Measurements from ENCODE around the gene OR1L8. TPM values are rescaled to one million over a fixed set of nuclear protein-coding genes. Genes with fewer than 3 reads are reported as not detected.

OR1L8 gene
- polyA plus RNA-seq, 1 donor from 2014 or later, result 0.73 TPM

GRCh38 chr9:122605691-122606090 is 22.5 kb upstream of the OR1L8 start:
- no peak overlapping the region for H2AFZ ChIP-seq (ENCODE audit: low read depth, low read length)
- H3K27ac ChIP-seq (ENCODE audit: low read length), result no peak overlapping the region
- H4K20me1 ChIP-seq (ENCODE audit: insufficient read depth), result no peaks in the 10 kb centered on the region
- H3K4me3 ChIP-seq (ENCODE audit: low read length), result no peak overlapping the region
- H3F3A ChIP-seq (ENCODE audit: insufficient read depth, low read length, poor library complexity, severe bottlenecking), result no peaks in the 10 kb centered on the region
- no peaks in the 10 kb centered on the region for H3K79me2 ChIP-seq (replicated peaks; ENCODE audit: insufficient read depth, low read length)
- no peak overlapping the region for H3K9ac ChIP-seq (ENCODE audit: low read length)
- no peaks in the 10 kb centered on the region for H3K9me3 ChIP-seq (ENCODE audit: low read length)
- H3K27me3 ChIP-seq (ENCODE audit: insufficient read depth, low read depth, low read length), result no peaks in the 10 kb centered on the region
- H3K36me3 ChIP-seq (ENCODE audit: insufficient read depth, low read length), result no peaks in the 10 kb centered on the region
- TF ChIP-seq MXI1 (conservative IDR thresholded peaks at IDR 0.05; ENCODE audit: poor library complexity, severe bottlenecking), result no peak
- no peak for TF ChIP-seq CTCF (IDR thresholded peaks at IDR 0.05; ENCODE audit: poor library complexity, severe bottlenecking)
- TF ChIP-seq RAD21 (conservative IDR thresholded peaks at IDR 0.05), result no peak
- no peak for TF ChIP-seq TAF1 (IDR thresholded peaks at IDR 0.05; ENCODE audit: low read depth)
- no peak for TF ChIP-seq EZH2 (IDR thresholded peaks at IDR 0.05; ENCODE audit: borderline replicate concordance, insufficient read depth, low read length, poor library complexity, severe bottlenecking)
- no peak for TF ChIP-seq EP300 (conservative IDR thresholded peaks at IDR 0.05; ENCODE audit: poor library complexity, severe bottlenecking)
- no peak for TF ChIP-seq POLR2AphosphoS5 (IDR thresholded peaks at IDR 0.05)
- H3K9me2 ChIP-seq (ENCODE audit: insufficient read depth, low read length), result no peaks in the 10 kb centered on the region
- H3K4me2 ChIP-seq (ENCODE audit: low read length), result no peak overlapping the region

GRCh38 chr9:122580360-122580759 is 2.8 kb downstream of the OR1L8 start:
- Histone ChIP-seq H3K36me3 (ENCODE audit: insufficient read depth, low read length) (no peaks in the 10 kb centered on the region), H3K4me2 (ENCODE audit: low read length) (no peak overlapping the region), H2AFZ (ENCODE audit: low read depth, low read length) (no peak overlapping the region), H3K79me2 (replicated peaks; ENCODE audit: insufficient read depth, low read length) (no peaks in the 10 kb centered on the region), H3K9ac (ENCODE audit: low read length) (no peak overlapping the region), H4K20me1 (ENCODE audit: insufficient read depth) (no peaks in the 10 kb centered on the region), H3F3A (ENCODE audit: insufficient read depth, low read length, poor library complexity, severe bottlenecking) (no peaks in the 10 kb centered on the region), H3K27ac (ENCODE audit: low read length) (no peak overlapping the region), H3K4me3 (ENCODE audit: low read length) (no peak overlapping the region), H3K9me2 (ENCODE audit: insufficient read depth, low read length) (no peaks in the 10 kb centered on the region), H3K27me3 (ENCODE audit: insufficient read depth, low read depth, low read length) (no peaks in the 10 kb centered on the region), H3K9me3 (ENCODE audit: low read length) (no peaks in the 10 kb centered on the region)
- TF ChIP-seq RAD21 (conservative IDR thresholded peaks at IDR 0.05) (no peak), EP300 (conservative IDR thresholded peaks at IDR 0.05; ENCODE audit: poor library complexity, severe bottlenecking) (no peak), SMC3 (conservative IDR thresholded peaks at IDR 0.05; ENCODE audit: poor library complexity) (no peak), EZH2 (IDR thresholded peaks at IDR 0.05; ENCODE audit: borderline replicate concordance, insufficient read depth, low read length, poor library complexity, severe bottlenecking) (no peak), REST (IDR thresholded peaks at IDR 0.05; ENCODE audit: borderline replicate concordance) (no peak), TAF1 (IDR thresholded peaks at IDR 0.05; ENCODE audit: low read depth) (no peak), POLR2AphosphoS5 (IDR thresholded peaks at IDR 0.05) (no peak), CTCF (IDR thresholded peaks at IDR 0.05; ENCODE audit: poor library complexity, severe bottlenecking) (no peak)

Measured in neural cell (in vitro differentiated cells).